ENCODE measurements around the gene DIS3L2.

DNA sequence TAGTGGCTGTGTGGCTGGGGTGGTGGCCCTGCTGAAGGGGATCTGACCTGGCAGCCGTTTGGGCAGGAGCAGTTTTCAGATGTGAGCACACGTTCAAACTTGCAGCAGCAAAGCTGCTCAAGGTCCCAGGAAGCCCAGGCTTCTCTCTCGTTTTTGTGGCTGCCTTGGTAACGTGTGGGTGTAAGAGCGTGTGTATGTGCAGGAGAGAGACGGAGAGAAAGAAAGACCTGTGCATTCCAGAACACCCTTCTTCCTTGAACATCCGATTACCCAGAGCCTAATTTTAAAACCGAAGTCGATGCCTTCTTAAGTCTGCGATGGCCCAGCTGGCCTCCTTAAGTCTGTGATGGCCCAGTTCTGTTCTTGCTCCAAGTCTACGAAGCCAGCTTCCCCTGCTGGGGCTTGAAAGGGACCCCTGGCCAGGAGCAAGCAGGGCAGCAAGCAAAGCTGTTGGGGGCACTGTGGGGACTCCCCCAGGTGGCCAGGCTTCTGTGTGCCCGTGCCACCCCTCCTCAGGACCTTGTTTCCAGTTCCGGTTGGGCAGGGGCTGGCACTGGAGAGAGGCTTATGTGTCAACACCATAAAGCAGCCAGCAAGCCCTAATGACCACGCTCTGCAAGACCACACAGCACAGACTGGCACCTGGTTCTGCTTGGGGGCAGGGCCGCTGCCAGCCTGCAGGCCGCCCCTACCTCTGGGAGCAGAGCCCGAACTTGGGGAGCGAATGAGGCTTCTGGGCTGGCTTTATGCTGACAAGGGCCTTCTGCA is 361.2 kb downstream of the DIS3L2 start:
- TF ChIP-seq EZH2 (IDR thresholded peaks at IDR 0.05; ENCODE audit: insufficient read depth, poor library complexity, severe bottlenecking), result no peak
- TF ChIP-seq EZH2phosphoT487 (IDR thresholded peaks at IDR 0.05; ENCODE audit: insufficient read depth, low read depth), result no peak
